Endometrial microvascular endothelial cells (primary cell): Measurements from ENCODE around the gene MTIF3. TPM values are rescaled to one million over a fixed set of nuclear protein-coding genes. Genes with fewer than 3 reads are reported as not detected.

ENCODE experiments used
- in situ Hi-C: cut with HindIII; loops from 2 replicates; pipeline ENCODE4 v1.10.0; 2017; ENCODE audit warnings: low sequenced_read_pairs, low pct_unique_long_range_greater_than_20kb; ENCODE audit errors: inconsistent ontology term
- total RNA-seq: library from RNA; depleted of rRNA; stranded (reverse); fragments of >200 nt; gene quantifications from one replicate; pipeline ENCODE4 v1.2.3, GENCODE V29; 2015; ENCODE audit errors: inconsistent ontology term

MTIF3 gene
- total RNA-seq, 1 donor from 2014 or later: 49.0 TPM

- in situ Hi-C loops: no loop called here
Measured at GRCh38 chr13:27463500-27463899, 13.1 kb upstream of the MTIF3 start.

DNA sequence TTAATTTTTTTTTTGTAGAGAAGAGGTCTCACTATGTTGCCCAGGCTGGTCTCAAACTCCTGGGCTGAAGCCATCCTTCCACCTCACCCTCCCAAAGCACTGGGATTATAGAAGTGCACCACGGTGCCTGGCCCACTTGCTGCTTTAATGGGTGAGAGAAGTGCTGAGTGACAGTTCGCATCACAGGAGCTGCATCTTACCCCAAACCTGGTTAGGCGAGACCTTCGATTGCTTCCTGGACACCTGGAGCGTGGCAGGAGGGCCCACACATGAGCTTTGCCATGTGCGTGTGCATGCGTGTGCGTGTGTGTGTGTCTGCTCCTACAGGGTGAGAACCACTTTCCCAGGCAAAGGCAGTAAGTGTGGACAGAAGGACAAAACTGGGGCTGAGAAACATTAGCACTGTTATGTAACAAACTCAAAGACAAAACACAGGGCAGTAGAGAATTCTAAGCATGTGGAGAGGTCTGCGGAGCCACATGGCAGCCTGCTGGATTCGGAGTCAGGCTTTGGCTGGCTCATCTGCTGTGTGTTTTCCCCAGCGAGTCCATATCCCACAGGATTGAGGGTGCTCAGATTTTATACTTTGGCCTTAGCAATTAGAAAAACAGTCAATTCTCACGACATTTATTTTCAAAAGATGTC is 11.7 kb upstream of the MTIF3 start:
- in situ Hi-C loops: no loop called here

- in situ Hi-C loops: no loop called here
Measured at GRCh38 chr13:27455331-27455855, 5.0 kb upstream of the MTIF3 start.

DNA sequence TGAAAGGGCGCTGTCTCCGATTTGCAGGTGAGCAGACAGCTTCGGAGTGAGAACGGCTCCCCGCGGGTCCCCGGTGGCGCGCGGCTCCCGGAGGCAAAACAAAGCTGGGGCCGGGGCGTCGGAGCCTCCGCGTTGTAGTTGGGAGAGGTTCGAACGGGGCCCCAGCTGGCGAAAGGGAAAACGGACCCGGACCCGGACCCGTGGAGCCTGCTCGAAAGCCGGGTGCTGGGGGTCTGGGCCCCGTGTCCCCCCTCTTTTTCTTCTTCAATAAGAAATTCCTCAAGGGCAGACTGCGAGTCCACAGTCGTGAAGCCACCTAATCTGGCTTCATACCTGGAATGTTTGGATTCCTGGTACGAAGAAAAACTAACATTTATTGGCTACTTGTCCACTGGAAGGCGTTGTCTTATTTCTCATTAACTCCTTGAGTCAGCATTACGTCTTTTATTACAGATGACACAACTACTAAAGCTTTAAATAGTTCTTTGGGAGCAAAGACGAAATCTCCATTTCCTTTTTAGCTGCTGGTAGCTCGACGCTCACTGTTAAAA is 632 bp upstream of the MTIF3 start:
- in situ Hi-C loops: no loop called here

GRCh38 chr13:27449081-27449603 is 1.2 kb downstream of the MTIF3 start:
- in situ Hi-C loops: no loop called here

- in situ Hi-C loops: no loop called here
Measured at GRCh38 chr13:27448308-27448707, 2.1 kb downstream of the MTIF3 start.

DNA sequence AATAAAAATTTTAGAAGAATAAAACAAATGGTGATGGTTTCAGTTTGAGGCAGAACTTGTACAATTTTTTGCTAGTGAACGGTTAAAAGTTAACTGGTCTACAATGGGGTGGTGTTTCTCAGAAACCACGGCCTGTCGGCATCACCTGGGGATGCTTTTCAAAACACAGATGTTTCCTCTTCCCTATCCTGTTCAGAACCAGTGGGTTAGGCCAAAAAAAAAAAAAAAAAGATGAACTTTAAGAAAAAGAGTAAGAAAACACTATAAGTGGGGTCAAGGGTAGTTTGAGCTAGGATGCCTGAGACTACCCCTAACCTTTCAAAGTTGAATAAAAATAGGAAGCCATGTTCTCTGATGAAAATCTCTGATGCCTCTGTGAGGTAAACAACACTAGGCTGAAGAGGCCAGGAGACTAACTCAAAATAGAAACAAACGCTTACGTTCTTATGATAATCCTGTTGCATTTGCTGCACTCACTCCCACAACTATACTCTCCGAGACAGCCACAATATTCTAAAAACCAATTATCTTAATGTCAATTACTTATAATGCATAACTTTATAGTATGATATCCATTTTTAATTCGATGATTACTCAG is 3.3 kb downstream of the MTIF3 start:
- in situ Hi-C loops: no loop called here

DNA sequence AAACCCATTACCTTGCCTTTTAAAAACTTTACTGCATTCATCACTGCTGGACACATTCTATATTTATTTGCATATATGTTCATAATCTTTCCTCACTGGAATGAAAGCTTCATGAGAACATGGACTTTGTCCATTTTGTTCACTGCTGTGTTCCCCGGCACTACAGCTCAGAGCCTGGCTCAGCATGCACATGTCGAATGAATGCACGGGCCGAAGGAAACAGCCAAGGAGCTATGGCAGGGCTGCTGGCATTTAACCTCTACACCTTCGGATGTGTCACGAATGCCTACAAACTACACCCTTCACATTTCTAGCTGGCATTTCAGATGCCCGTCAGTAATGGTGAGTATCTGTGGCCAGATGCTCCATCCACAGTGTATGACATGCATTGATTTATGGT is 7.6 kb downstream of the MTIF3 start:
- in situ Hi-C loops: no loop called here

- in situ Hi-C loops: no loop called here
Measured at GRCh38 chr13:27442071-27442647, 8.2 kb downstream of the MTIF3 start.

- in situ Hi-C loops: no loop called here
Measured at GRCh38 chr13:27440408-27440807, 10.0 kb downstream of the MTIF3 start.

- in situ Hi-C loops: no loop called here
Measured at GRCh38 chr13:27437126-27437525, 13.2 kb downstream of the MTIF3 start.

GRCh38 chr13:27432611-27433210 is 17.7 kb downstream of the MTIF3 start:
- in situ Hi-C loops: no loop called here

DNA sequence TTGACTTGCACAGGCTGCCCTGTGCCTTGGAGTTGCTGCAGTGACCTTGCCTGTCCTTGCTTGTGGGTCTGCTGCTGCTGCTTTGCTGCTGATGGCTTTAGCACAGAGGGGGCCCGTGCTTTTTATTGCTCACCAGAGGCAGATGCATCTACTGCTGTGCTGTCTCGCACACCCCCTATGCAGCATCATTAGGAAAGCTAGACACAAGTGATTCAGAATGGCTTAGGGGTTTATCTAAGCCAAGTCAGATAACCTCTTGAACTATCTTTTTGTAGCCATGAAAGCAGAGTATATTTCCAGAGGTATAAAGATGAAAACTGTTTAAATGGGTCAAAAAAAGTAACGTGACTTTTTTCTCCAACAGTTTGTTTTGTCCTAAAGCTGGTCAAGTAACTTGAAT is 18.2 kb downstream of the MTIF3 start:
- in situ Hi-C loops: no loop called here

DNA sequence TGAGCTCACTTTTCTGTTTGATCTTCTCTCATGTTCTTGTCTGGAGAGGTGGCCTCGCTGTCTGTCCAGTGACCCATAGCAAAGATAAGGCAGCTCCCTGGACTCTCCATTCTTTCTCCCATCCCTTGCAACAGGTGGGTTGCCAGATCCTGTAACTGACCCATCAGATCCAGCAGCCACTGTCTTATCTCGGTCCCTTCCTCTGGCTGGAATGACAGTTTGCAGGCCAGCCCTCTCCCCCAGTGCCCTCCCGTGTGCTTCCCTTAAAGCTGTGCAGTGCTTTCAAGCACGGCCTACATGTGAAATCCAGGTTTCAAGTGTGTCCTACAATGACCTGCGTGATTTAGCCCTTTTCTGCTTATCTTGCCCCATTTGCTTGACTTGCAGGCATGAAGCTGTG is 22.2 kb downstream of the MTIF3 start:
- in situ Hi-C loops: no loop called here

- in situ Hi-C loops: no loop called here
Measured at GRCh38 chr13:27427641-27428040, 22.7 kb downstream of the MTIF3 start.

GRCh38 chr13:27425918-27426630 is 24.3 kb downstream of the MTIF3 start:
- in situ Hi-C loops: no loop called here

- in situ Hi-C loops: no loop called here
Measured at GRCh38 chr13:27425158-27425917, 25.0 kb downstream of the MTIF3 start.
